Stimulated activated CD8-positive, alpha-beta memory T cell treated with anti-CD3 and anti-CD28 coated beads, Interleukin-15, amount 100 ng/mL, for 48 hours (primary cell): ENCODE results near the gene HOXB7.

Experiments
- DNase-seq, 2 donors: peaks; one replicate each; pipeline ENCODE4 v3.0.0-alpha.2; 2020; ENCODE audit warnings: low read depth in 2 of 2

Gene HOXB7

GRCh38 chr17:48565925-48566710 lies 44.7 kb downstream of the HOXB7 start:
- no peak for DNase-seq

- no peak for DNase-seq
Measured at GRCh38 chr17:48565022-48565554, 45.7 kb downstream of the HOXB7 start.

- no peak for DNase-seq
Measured at GRCh38 chr17:48564188-48565021, 46.4 kb downstream of the HOXB7 start.

- no peak for DNase-seq
Measured at GRCh38 chr17:48563867-48564187, 47.0 kb downstream of the HOXB7 start.

- DNase-seq: no peak
Measured at GRCh38 chr17:48563385-48563838, 47.4 kb downstream of the HOXB7 start.

- no peak for DNase-seq
Measured at GRCh38 chr17:48562934-48563333, 47.9 kb downstream of the HOXB7 start.

- DNase-seq: no peak
Measured at GRCh38 chr17:48561884-48562810, 48.7 kb downstream of the HOXB7 start.

GRCh38 chr17:48559840-48560817 lies 50.7 kb downstream of the HOXB7 start:
- DNase-seq: no peak

GRCh38 chr17:48559122-48559839 lies 51.5 kb downstream of the HOXB7 start:
- DNase-seq: no peak

GRCh38 chr17:48558831-48559121 lies 52.0 kb downstream of the HOXB7 start:
- no peak for DNase-seq

GRCh38 chr17:48558057-48558830 lies 52.6 kb downstream of the HOXB7 start:
- DNase-seq: no peak
